Coronary artery (tissue), 2 donors: ENCODE results near the gene P2RX7.
"Not testable (repeated sequence)": the region's sequence is repeated elsewhere in the genome, so short reads cannot be mapped to it uniquely, and the experiment has no call there.

Experiments used
- DNase-seq: peaks from one replicate; pipeline ENCODE4 v3.0.0-alpha.2; 2017; ENCODE audit warnings: low spot score
- H3K27ac ChIP-seq, 2 donors: fragments of 200-600 bp; sonication (generic); one replicate each; pipeline ENCODE4 v1.5.1; 2016 to 2019
- H3K4me3 ChIP-seq: fragments of 200-600 bp; sonication (generic); 2 replicates; pipeline ENCODE4 v1.5.1; 2016; ENCODE audit warnings: mild to moderate bottlenecking, moderate library complexity
- TF ChIP-seq, protein P1 (sequence below): fragments of 200-600 bp; sonication (generic); IDR thresholded peaks from one replicate; pipeline ENCODE4 v1.5.1; 2019; ENCODE audit warnings: antibody characterized with exemption

Gene P2RX7

DNA sequence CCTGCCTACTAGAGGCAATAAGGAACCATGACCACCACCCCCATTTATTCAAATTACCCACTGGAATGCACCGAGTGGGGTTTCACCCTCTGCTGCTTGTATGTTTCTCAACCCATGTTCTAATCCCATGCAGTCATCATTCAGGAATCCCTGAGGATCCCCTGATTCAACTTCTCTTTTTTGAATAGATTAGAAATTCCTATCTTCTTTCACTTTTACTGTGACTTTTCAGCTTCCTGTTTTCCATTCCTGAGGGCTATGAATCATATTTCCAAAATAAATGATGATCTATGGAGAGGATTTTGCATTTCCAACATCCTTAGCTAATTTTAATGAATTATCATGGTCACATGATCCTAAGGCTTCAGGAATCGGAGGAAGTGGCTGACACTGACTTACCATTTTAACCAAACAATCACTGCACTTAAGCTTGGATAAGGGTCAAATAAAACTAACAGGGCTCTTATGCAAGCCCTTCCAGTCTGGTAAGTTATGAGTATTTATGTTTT lies 57.9 kb downstream of the P2RX7 start:
- no peak for DNase-seq

DNA sequence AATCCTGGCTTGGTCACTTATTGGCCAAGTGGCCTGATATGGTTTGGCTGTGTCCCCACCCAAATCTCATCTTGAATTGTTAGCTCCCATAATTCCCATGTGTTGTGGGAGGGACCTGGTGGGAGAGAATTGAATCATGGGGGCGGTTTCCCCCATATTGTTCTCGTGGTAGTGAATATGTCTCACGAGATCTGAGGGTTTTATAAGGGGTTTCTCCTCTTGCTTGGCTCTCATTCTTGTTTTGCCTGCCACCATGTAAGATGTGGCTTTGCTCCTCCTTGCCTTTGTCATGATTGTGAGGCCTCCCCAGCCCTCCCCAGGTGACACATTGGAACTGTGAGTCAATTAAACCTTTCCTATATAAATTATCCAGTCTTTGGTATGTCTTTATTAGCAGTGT lies 58.5 kb downstream of the P2RX7 start:
- DNase-seq: no peak
- Histone ChIP-seq H3K4me3 (no peak overlapping the region), H3K27ac (peak overlapping the region; percentile 52 to 72)
- TF ChIP-seq, protein P1, sequence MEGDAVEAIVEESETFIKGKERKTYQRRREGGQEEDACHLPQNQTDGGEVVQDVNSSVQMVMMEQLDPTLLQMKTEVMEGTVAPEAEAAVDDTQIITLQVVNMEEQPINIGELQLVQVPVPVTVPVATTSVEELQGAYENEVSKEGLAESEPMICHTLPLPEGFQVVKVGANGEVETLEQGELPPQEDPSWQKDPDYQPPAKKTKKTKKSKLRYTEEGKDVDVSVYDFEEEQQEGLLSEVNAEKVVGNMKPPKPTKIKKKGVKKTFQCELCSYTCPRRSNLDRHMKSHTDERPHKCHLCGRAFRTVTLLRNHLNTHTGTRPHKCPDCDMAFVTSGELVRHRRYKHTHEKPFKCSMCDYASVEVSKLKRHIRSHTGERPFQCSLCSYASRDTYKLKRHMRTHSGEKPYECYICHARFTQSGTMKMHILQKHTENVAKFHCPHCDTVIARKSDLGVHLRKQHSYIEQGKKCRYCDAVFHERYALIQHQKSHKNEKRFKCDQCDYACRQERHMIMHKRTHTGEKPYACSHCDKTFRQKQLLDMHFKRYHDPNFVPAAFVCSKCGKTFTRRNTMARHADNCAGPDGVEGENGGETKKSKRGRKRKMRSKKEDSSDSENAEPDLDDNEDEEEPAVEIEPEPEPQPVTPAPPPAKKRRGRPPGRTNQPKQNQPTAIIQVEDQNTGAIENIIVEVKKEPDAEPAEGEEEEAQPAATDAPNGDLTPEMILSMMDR: no peak

More for the DNA sequence above, 57.9 kb downstream of the P2RX7 start:
- TF ChIP-seq, protein P1: no peak
- Histone ChIP-seq H3K27ac (peak overlapping the region; percentile 52 to 72), H3K4me3 (no peak overlapping the region)

DNA sequence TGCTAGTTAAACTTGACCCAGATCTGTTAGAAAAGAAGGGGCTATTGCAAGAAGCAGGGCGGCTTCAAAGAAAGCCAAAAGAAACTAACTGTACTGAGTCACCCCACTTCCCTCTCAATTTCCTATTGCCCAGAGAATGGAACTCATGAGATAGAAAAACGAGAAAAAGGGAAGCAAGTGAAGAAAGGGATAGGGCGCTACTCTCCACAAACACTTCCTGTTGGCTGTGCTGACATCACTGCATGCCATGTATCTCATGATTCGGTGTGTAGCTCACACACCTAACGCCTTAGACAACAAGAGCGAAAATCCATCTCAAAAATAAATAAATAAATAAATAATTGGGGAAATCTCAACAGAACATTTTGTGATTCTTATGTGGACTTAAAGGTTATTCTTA lies 64.2 kb downstream of the P2RX7 start:
- no peak for DNase-seq

DNA sequence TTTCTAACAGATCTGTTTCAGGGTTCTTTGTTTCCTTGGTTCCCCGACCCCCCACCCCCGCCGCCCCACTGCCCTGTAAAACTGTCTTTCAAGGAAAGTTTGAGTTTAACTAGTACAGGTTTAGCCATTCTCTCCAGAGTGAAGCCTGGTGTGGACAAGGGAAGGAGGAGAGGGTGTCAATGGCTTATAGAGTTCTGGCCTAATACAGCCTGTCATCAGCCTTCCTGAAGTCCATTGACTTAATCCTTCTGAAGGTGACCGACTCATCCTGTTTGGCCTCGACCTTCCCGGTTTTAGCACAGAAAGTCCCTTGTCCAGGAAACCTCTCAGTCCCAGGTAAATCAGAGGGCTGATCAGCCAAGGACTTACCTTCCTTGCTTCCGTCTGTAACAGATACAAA lies 66.3 kb downstream of the P2RX7 start:
- H3K4me3 ChIP-seq: no peak overlapping the region
- no peak overlapping the region for H3K27ac ChIP-seq
- no peak for DNase-seq
- TF ChIP-seq, protein P1: no peak

More for the DNA sequence above, 64.2 kb downstream of the P2RX7 start:
- TF ChIP-seq, protein P1: no peak
- Histone ChIP-seq H3K4me3 (no peak overlapping the region), H3K27ac (peak overlapping the region in 1 of 2 donors; percentile 58)

DNA sequence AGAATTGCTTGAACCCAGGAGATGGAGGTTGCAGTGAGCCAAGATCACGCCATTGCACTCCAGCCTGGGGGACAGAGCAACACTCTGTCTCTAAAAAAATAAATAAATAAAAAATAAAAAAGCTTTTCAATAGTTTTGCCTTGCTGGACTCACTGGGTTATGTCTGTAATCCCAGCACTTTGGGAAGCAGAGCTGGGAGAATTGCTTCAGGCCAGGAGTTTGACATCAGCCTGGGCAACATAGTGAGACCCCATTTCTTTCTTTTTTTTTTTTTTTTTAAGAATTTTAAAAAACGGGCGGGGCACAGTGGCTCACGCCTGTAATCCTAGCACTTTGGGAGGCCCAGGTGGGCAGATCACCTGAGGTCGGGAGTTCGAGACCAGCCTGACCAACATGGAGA lies 68.5 kb downstream of the P2RX7 start:
- not testable (repeated sequence) for DNase-seq, H3K27ac ChIP-seq, H3K4me3 ChIP-seq

DNA sequence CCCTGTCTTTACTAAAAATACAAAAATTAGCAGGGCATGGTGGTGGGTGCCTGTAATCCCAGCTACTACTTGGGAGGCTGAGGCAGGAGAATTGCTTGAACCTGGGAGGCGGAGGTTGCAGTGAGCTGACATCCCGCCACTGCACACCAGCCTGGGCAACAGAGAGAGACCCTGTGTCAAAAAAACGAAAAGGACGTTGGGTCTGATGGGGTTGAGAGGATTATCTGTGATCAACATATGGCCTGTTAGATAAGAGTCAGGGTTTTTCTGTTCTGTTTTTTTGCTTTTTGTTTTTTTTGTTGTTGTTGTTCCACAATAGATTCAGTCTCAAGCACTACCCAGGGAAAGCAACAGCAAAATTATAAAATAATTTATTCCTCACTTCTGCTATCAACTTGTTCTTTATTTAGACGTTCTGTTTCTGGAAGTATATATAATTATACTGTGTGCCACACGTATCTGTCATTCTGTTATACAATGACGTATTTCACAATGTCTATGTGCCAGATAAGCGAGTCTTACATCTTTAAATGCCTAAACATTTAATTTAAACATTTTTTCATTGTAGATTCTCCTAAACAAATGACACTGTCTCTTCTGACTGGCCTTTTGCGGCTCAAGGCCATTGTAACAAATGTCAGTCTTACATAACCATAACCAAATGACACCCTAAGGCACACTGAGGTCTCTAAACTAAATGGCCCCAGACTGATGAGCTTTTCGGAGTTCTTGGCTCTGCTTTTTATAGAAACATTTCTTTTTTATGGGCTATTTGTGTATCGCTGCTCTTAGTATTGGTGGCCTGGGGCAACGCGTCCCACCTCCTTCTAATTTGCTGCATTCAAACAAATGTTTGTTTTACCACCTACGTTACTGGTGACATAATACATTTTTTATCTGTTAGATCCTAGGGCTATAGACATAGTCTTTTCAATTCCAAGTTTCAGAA lies 70.0 kb downstream of the P2RX7 start:
- TF ChIP-seq, protein P1: no peak
- no peak overlapping the region for H3K27ac ChIP-seq
- no peak overlapping the region for H3K4me3 ChIP-seq
- DNase-seq: no peak

DNA sequence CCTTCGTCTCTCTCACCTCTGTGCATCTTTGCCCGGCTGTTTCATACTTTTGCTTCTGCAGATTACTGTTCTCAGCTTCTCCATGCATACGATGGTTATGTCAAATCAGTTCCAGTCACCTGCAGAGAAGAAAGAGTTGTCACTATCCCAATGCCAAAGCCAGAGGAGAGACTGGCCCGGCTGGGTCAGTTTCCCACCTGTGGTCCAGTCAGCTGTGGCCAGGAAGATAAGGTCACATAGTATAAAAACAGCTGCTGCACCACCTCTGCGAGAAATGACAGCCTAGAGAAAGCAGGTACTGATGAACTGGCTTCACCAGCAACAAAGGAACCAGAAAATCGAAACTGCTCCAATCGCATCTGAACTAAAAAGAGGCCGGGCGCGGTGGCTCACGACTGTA lies 70.8 kb downstream of the P2RX7 start:
- DNase-seq: no peak
- Histone ChIP-seq H3K4me3 (no peak overlapping the region), H3K27ac (no peak overlapping the region)
- TF ChIP-seq, protein P1: no peak
